Activated B cell treated with CpG ODN at 0.5 μM for 24 hours (primary cell): ENCODE results near the gene NT5DC3. TPM values are rescaled to one million over a fixed set of nuclear protein-coding genes. Genes with fewer than 3 reads are reported as not detected.

ENCODE experiments used
- ATAC-seq: fragments of 200-7000 bp; cut with Tn5 transposase; one replicate; pipeline ENCODE4 v1.10.0; 2021; ENCODE audit warnings: low read depth, mild to moderate bottlenecking, moderate library complexity
- CTCF ChIA-PET: fragments of 350-600 bp; sonication (Branson Sonifier 250); formaldehyde crosslinking; loops from one replicate; lab custom pipeline; 2021; ENCODE audit warnings: antibody characterized with exemption; lab: Charles Lee
- POLR2A ChIA-PET: fragments of 350-600 bp; sonication (Branson Sonifier 250); formaldehyde crosslinking; loops from one replicate; lab custom pipeline; 2021; ENCODE audit warnings: antibody characterized with exemption; lab: Charles Lee
- DNase-seq: peaks from one replicate; pipeline ENCODE4 v3.0.0; 2022
- H3K27ac Mint-ChIP-seq: one replicate; pipeline ENCODE4 v1.8.0; 2020; ENCODE audit warnings: mixed read lengths
- H3K27me3 Mint-ChIP-seq: one replicate; pipeline ENCODE4 v1.8.0; 2021; ENCODE audit warnings: mixed read lengths
- H3K36me3 Mint-ChIP-seq: one replicate; pipeline ENCODE4 v1.8.0; 2021; ENCODE audit warnings: low read depth, mixed read lengths
- H3K4me1 Mint-ChIP-seq: one replicate; pipeline ENCODE4 v1.8.0; 2021; ENCODE audit warnings: mixed read lengths
- H3K4me3 Mint-ChIP-seq: one replicate; pipeline ENCODE4 v1.8.0; 2020; ENCODE audit warnings: mild to moderate bottlenecking, mixed read lengths
- H3K9me3 Mint-ChIP-seq: one replicate; pipeline ENCODE4 v1.8.0; 2020; ENCODE audit warnings: mixed read lengths
- intact Hi-C: fragments of 100-400 bp; cut with micrococcal nuclease; formaldehyde crosslinking; loops from one replicate; pipeline ENCODE4 v1.15.1; 2024
- total RNA-seq: library from RNA; stranded (reverse); gene quantifications from 2 replicates; pipeline ENCODE4 v1.2.3, GENCODE V29; 2022
- TF ChIP-seq, protein P1 (sequence below): fragments of 200-600 bp; IDR thresholded peaks from one replicate; pipeline ENCODE4 v1.8.0; 2022; ENCODE audit warnings: antibody characterized with exemption, mild to moderate bottlenecking

The NT5DC3 gene
- total RNA-seq, 1 donor from 2014 or later: 11.6 TPM

DNA sequence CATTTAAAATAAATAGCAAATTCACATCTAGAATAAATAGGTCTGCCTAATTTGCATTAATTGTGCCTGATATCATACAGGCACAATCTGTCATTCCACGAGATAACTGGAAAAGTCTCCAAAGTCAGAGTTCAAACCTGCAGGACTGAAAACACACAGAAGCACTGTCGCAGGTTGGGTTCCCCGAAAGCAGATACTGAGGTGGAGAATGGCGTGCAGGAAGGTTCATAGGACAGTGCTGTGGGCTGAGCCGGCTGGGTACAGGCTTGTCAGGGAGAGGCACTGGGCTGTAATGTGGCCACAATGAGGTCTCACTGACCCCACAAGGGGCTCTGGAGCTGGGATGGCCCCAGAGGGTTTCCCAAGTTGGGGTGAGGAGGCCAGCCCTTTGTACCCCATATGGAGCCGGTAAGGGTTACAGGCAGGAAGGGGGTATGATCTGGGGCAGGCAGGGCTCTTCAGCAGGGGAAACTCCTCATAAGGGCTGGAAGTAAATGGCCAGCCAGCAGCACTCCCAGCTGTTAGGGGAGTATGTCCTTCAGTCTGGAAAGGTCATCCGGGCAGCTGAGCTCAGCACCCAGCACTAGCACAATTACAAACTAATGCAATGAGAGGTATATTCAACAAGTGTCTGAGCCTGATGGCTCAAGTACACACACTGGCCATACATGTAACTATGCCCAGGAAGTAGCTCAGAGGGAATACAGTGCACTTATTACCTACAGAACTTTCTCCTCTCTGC is 68.5 kb downstream of the NT5DC3 start:
- no peak for DNase-seq
- POLR2A ChIA-PET: no interaction called here
- intact Hi-C loops: loop anchor here (5.0 kb wide), 2 partner anchors 100 to 205 kb away; no protein-coding TSS in a partner anchor
- TF ChIP-seq, protein P1, sequence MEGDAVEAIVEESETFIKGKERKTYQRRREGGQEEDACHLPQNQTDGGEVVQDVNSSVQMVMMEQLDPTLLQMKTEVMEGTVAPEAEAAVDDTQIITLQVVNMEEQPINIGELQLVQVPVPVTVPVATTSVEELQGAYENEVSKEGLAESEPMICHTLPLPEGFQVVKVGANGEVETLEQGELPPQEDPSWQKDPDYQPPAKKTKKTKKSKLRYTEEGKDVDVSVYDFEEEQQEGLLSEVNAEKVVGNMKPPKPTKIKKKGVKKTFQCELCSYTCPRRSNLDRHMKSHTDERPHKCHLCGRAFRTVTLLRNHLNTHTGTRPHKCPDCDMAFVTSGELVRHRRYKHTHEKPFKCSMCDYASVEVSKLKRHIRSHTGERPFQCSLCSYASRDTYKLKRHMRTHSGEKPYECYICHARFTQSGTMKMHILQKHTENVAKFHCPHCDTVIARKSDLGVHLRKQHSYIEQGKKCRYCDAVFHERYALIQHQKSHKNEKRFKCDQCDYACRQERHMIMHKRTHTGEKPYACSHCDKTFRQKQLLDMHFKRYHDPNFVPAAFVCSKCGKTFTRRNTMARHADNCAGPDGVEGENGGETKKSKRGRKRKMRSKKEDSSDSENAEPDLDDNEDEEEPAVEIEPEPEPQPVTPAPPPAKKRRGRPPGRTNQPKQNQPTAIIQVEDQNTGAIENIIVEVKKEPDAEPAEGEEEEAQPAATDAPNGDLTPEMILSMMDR: no peak
- CTCF ChIA-PET: no interaction called here
- Mint-ChIP-seq H3K27me3 (no peaks in the 10 kb centered on the region), H3K4me1 (no peaks in the 10 kb centered on the region), H3K36me3 (peaks cover 30% of the 10 kb centered on the region), H3K27ac (no peak overlapping the region), H3K9me3 (no peaks in the 10 kb centered on the region), H3K4me3 (no peak overlapping the region)
- no peak for ATAC-seq

DNA sequence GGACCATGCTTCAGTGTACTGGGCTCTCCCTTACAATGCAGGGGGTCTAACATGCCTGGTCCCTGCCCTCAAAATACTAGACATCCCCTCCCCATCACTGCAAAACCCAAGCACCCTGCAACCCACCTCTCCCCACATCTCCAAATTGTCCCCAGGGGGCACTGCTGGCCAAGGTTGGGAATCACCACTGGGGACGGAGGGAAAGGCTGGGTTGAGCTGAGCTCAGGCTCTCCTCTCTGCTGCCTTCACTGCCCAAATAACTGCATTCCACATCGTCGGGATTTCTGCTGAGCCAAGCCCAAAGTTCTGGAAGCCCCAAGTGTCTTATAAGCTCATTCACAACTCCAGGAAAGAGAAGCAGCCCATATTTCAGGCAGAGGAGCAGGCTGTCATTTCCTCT is 69.6 kb downstream of the NT5DC3 start:
- ChIA-PET POLR2A (no interaction called here), CTCF (interaction anchor here (2.4 kb wide), 1 partner anchor 337 kb away, joined by 19 read pairs; no protein-coding TSS in a partner anchor)
- DNase-seq: no peak
- no peak for ATAC-seq
- TF ChIP-seq, protein P1: no peak
- intact Hi-C loops: loop anchor here (1.0 to 5.0 kb wide), 3 partner anchors 101 to 338 kb away; no protein-coding TSS in a partner anchor
- H3K27ac Mint-ChIP-seq: no peak overlapping the region
- H3K9me3 Mint-ChIP-seq: no peaks in the 10 kb centered on the region
- no peak overlapping the region for H3K4me3 Mint-ChIP-seq
- H3K36me3 Mint-ChIP-seq: peaks cover 27% of the 10 kb centered on the region
- H3K4me1 Mint-ChIP-seq: no peaks in the 10 kb centered on the region
- no peaks in the 10 kb centered on the region for H3K27me3 Mint-ChIP-seq

GRCh38 chr12:103769240-103769945 is 71.6 kb downstream of the NT5DC3 start:
- ChIA-PET POLR2A (no interaction called here), CTCF (no interaction called here)
- H3K4me3 Mint-ChIP-seq: no peak overlapping the region
- H3K9me3 Mint-ChIP-seq: no peaks in the 10 kb centered on the region
- DNase-seq: no peak
- peaks cover 24% of the 10 kb centered on the region for H3K36me3 Mint-ChIP-seq
- no peak overlapping the region for H3K27ac Mint-ChIP-seq
- TF ChIP-seq, protein P1: no peak
- no peak for ATAC-seq
- intact Hi-C loops: no loop called here
- no peaks in the 10 kb centered on the region for H3K4me1 Mint-ChIP-seq
- no peaks in the 10 kb centered on the region for H3K27me3 Mint-ChIP-seq

GRCh38 chr12:103768467-103769123 is 72.4 kb downstream of the NT5DC3 start:
- TF ChIP-seq, protein P1: no peak
- no peak for ATAC-seq
- intact Hi-C loops: no loop called here
- Mint-ChIP-seq H3K4me1 (no peaks in the 10 kb centered on the region), H3K9me3 (no peaks in the 10 kb centered on the region), H3K27me3 (no peaks in the 10 kb centered on the region), H3K4me3 (no peak overlapping the region), H3K27ac (no peak overlapping the region), H3K36me3 (peaks cover 24% of the 10 kb centered on the region)
- CTCF ChIA-PET: no interaction called here
- DNase-seq: no peak
- POLR2A ChIA-PET: no interaction called here

GRCh38 chr12:103766028-103766427 is 75.0 kb downstream of the NT5DC3 start:
- Mint-ChIP-seq H3K27ac (no peak overlapping the region), H3K4me3 (no peak overlapping the region)

More at GRCh38 chr12:103766028-103766427, 75.0 kb downstream of the NT5DC3 start:
- TF ChIP-seq, protein P1: no peak
- Mint-ChIP-seq H3K4me1 (no peaks in the 10 kb centered on the region), H3K27me3 (no peaks in the 10 kb centered on the region), H3K9me3 (no peaks in the 10 kb centered on the region), H3K36me3 (peaks cover 30% of the 10 kb centered on the region)
- ATAC-seq (no peak), DNase-seq (no peak)
- CTCF ChIA-PET: no interaction called here
- POLR2A ChIA-PET: no interaction called here
- intact Hi-C loops: no loop called here
